Aorta (tissue), 5 donors: ENCODE results near the gene KLHL21. TPM values are rescaled to one million over a fixed set of nuclear protein-coding genes. Genes with fewer than 3 reads are reported as not detected.

Experiments
- ATAC-seq: fragments of 200-7000 bp; cut with Tn5 transposase; one replicate; pipeline ENCODE4 v1.9.1; 2022; ENCODE audit warnings: moderate library complexity; ENCODE audit not compliant: low FRiP score
- DNase-seq, 2 donors: peaks; one replicate each; pipeline ENCODE4 v3.0.0-alpha.2; 2020
- H3K27ac ChIP-seq, 2 donors: one replicate each; pipeline ENCODE4 v1.5.1; 2013; ENCODE audit warnings: low read length in 2 of 2, mild to moderate bottlenecking in 2 of 2, moderate library complexity in 2 of 2, control low read depth in 1 of 2, inconsistent platforms in 1 of 2, low read depth in 1 of 2
- H3K27me3 ChIP-seq, 2 donors: one replicate each; pipeline ENCODE4 v1.6.1; 2013; ENCODE audit warnings: control low read depth in 1 of 2, low read length in 1 of 2, mild to moderate bottlenecking in 1 of 2, moderate library complexity in 1 of 2; ENCODE audit not compliant: insufficient read depth in 2 of 2, control insufficient read depth in 1 of 2
- H3K36me3 ChIP-seq, 2 donors: one replicate each; pipeline ENCODE4 v1.6.1; 2013; ENCODE audit warnings: control low read depth in 1 of 2, low read length in 1 of 2, mild to moderate bottlenecking in 1 of 2; ENCODE audit not compliant: insufficient read depth in 2 of 2, control insufficient read depth in 1 of 2
- H3K4me1 ChIP-seq, 2 donors: one replicate each; pipeline ENCODE4 v1.6.1; 2013; ENCODE audit warnings: low read length in 2 of 2, control low read depth in 1 of 2, mild to moderate bottlenecking in 1 of 2, moderate library complexity in 1 of 2; ENCODE audit not compliant: insufficient read depth in 2 of 2, control insufficient read depth in 1 of 2
- H3K4me3 ChIP-seq, 2 donors: one replicate each; pipeline ENCODE4 v1.5.1; 2013; ENCODE audit warnings: low read length in 2 of 2, control low read depth in 1 of 2, mild to moderate bottlenecking in 1 of 2
- H3K9me3 ChIP-seq: one replicate; pipeline ENCODE4 v1.6.1; 2013; ENCODE audit warnings: mild to moderate bottlenecking, low read length; ENCODE audit not compliant: control insufficient read depth
- WGBS, 2 donors: extraction: QIAGEN DNeasy Blood & Tissue Kit; methylation state at CpG; one replicate each; pipeline ENCODE4 v1.1.7; 2013; 5-methylcytosine and 5-hydroxymethylcytosine counted together
- intact Hi-C, 2 donors: fragments of 100-400 bp; cut with DNase I; formaldehyde crosslinking; loops; one replicate each; pipeline versions ENCODE4 v1.14.2 to v1.15.0; 2022
- polyA plus RNA-seq, 2 donors: library from polyadenylated mRNA; stranded (reverse); fragments of 200-250 nt; gene quantifications; one replicate each; pipeline ENCODE4 v1.2.3, GENCODE V29; 2013
- total RNA-seq, 2 donors: library from RNA; stranded (reverse); fragmentation: NEBNext Ultra II Directional; extraction: Animal tissue kit (Norgen Biotek cat#: 25700); gene quantifications; one replicate each; pipeline ENCODE4 v1.2.1, GENCODE V29; 2021
- donor health status: healthy with polysubstance abuse.
- donor health status: Bipolar disorder and iron deficiency.
- donor health status: DM: no; HTN: no; CAD: no.
- donor health status: DM: no; HTN: no; CAD: no.
- donor health status: DM: yes; HTN: yes; CAD: no.

KLHL21 gene
- total and polyA plus RNA-seq, 4 donors: 10.8 to 38.3 (median 37.7) TPM

DNA sequence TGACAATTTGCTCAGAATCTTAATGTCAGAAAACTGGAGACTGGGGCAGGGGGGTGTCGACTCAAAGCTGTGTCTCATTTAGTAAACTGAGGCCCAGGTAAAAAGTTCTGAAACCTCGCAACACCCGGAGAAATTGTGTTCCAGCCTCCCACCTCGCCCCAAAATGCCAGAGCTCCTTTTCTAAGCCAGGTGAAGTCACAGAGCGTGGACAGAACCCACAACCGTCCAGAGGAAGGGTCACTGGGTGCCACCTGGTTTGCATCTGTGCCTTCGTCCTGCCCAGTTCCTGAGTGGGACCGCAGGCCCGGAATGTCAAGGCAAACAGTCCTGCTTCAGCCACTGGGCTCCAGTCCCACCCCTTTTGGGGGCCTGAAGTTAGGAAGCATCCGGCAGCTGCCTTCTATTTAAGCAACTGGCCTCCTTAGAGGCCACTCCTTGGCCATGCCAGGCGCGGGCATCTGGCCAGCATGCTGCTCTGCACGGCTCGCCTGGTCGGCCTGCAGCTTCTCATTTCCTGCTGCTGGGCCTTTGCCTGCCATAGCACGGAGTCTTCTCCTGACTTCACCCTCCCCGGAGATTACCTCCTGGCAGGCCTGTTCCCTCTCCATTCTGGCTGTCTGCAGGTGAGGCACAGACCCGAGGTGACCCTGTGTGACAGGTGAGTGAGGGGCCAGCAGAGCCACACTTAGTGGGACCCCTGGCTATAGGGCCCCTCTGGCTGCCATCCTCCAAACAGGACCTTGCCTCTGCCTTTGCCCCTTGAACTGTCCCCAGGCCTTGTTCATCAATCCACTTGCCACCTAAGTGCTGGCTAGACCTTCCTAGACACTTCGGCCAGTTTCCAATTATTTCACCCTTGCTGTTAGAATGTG is 47.5 kb downstream of the KLHL21 start, which contains the start of gene TAS1R1:
Gene TAS1R1 (plus strand): TSS at position 401 of the 872 bp plus-strand sequence. CDS start 67 bp downstream, at position 468.
- Histone ChIP-seq H3K27me3 (no peaks in the 10 kb centered on the region), H3K36me3 (peaks cover 0 to 1% of the 10 kb centered on the region in 2 donors), H3K4me1 (peaks cover 0 to 3% of the 10 kb centered on the region in 2 donors), H3K27ac (peak within 1 kb of the TSS in 1 of 2 donors; percentile 50), H3K9me3 (no peaks in the 10 kb centered on the region), H3K4me3 (peak within 1 kb of the TSS; percentile 82 to 85)
- peak; percentile 76 for ATAC-seq
- DNase-seq: peak; percentile 84 to 88
- intact Hi-C loops: loop anchor here (2.0 to 10.0 kb wide), 3 partner anchors 64 to 92 kb away; partner anchors contain the start of gene PLEKHG5 (in 1 of the 2)
- 21 to 25% methylated on average over 19 of the region's 19 CpGs for WGBS, 2 donors

DNA sequence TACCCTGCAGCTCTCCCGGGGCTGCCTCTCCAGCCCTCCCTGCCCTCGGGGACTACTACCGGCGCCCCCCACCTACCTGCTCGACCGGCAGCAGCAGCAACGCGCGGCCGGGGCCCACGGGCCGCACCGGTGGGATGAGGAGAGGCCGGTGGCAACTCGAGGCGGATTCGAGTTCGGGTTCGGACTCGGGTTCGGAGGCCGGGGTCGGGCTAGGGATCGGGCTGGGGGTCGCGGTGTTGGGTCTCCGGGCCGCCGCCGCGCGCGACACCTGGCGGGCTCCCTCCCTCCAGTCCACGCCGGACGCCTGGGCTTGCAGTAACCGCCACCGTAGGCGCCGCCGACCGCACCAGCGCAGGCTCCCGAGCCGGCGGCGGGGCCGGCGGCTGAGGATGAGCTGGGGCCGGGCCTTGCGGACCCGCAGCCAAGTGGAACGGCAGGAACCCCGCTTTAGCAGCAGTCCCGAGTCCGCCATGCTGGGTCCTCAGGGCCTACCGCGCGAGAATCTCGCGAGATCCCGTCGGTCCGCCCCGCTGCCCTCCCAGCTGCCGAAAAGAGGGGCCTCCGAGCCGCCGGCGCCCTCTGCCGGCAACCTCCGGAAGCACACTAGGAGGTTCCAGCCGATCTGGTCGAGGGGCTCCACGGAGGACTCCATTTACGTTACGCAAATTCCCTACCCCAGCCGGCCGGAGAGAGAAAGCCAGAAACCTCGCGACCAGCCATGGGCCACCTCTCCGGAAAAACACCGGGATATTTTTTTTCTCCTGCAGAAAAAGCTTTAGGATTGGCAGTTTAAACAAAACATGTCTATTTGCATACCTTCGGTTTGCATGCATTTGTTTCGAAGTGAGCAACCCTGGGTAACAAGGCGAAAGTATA is 48.4 kb downstream of the KLHL21 start, which contains the start of gene NOL9:
Gene NOL9 (minus strand): TSS at position 483 of the 876 bp plus-strand sequence. CDS start 11 bp downstream, at position 472.
- 1% methylated on average over 85 to 87 of the region's 87 CpGs for WGBS, 2 donors
- Histone ChIP-seq H3K27ac (peak within 1 kb of the TSS in 1 of 2 donors; percentile 50), H3K9me3 (no peaks in the 10 kb centered on the region), H3K36me3 (peaks cover 0 to 1% of the 10 kb centered on the region in 2 donors), H3K4me3 (peak within 1 kb of the TSS; percentile 82 to 85), H3K27me3 (no peaks in the 10 kb centered on the region), H3K4me1 (peaks cover 0 to 3% of the 10 kb centered on the region in 2 donors)
- intact Hi-C loops: loop anchor here (2.0 to 10.0 kb wide), 3 partner anchors 63 to 93 kb away; partner anchors contain the start of gene PLEKHG5 (in 1 of the 2)
- DNase-seq (peak; percentile 97 to 99), ATAC-seq (peak; percentile 99)

DNA sequence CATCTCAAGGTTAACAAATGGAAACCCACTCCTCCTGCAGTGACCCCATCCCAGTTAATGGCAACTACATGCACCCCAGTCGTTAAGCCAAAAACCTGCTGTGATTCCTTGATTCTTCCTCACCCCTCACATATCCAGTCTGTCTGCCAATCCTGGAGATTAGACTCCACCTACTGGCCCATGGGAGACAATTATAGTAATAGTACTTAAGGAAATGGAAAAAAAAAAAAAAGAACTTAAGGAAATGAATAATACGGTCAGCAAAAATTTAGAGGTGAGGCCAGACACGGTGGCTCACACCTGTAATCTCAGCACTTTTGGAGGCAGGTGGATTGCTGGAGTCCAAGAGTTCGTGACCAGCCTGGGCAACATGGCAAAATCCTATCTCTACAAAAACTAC is 55.4 kb downstream of the KLHL21 start:
- whole genome bisulfite sequencing, 2 donors: 61 to 68% methylated on average over 4 of the region's 4 CpGs
- H3K27ac ChIP-seq: no peak overlapping the region
- intact Hi-C loops: no loop called here

DNA sequence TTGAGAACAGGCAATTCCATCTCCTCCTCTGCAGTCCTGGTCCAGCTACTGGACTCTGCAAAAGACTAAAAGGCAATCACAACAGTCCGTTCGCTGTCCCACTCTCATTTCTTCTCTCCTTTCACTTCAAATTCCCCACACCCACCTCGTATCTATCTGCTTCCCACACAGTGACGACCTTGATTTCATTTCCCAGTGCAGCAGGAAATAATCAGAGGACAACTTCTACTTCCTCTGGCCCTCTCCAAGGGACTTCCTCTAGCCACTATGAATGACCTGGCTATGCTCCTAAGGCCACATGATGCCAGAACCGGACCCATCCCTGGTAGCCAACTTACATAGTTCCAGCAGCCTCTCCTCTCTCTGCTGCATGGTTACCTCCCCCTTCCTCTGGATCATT is 56.3 kb downstream of the KLHL21 start:
- WGBS, 2 donors: 77 to 84% methylated on average over 5 of the region's 5 CpGs
- Histone ChIP-seq H3K27ac (no peak overlapping the region), H3K36me3 (peaks cover 7 to 13% of the 10 kb centered on the region in 2 donors)

More for the DNA sequence above, 55.4 kb downstream of the KLHL21 start:
- Histone ChIP-seq H3K9me3 (no peaks in the 10 kb centered on the region), H3K4me1 (no peaks in the 10 kb centered on the region), H3K36me3 (peaks cover 7 to 13% of the 10 kb centered on the region in 2 donors), H3K27me3 (no peaks in the 10 kb centered on the region), H3K4me3 (no peak overlapping the region)
- DNase-seq (no peak), ATAC-seq (no peak)

DNA sequence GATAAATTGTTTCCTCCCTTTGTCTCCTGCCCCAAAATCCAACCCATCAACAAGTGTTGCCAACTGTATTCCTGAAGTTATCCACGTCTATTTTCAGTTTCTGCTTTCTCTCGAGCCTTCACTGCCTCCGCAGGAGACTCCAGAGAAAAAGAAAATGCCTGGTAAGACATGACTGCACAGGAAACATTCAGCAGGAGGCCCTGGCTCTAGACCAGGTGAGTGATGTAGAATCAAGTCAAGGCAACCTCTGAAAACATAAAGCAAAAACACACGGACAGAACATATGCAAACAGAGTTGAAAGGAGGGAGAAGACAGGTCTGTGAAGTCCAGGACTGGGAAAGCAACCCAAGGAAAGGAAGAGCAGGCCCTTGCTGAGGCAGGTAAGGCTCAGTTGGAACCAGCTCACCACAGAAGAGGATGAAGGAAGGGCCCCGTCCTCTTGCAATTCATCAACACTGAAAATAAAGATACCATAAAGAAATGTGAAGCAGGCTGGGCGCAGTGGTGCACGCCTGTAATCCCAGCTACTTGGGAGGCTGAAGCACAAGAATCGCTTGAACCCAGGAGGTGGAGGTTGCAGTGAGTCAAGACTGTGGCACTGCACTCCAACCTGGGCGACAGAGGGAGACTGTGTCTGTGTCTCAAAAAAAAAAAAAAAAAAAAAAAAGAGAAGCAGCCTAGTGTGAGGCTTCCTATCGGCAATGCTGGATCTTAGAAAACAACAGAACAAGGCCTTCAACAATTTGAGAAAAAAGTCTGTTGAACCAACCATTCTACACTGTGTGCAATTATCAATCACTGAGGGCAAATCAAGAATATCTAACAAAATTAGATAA is 57.2 kb downstream of the KLHL21 start:
- Histone ChIP-seq H3K27ac (no peak overlapping the region), H3K9me3 (no peaks in the 10 kb centered on the region), H3K4me1 (no peaks in the 10 kb centered on the region), H3K4me3 (no peak overlapping the region), H3K36me3 (peaks cover 7 to 13% of the 10 kb centered on the region in 2 donors), H3K27me3 (no peaks in the 10 kb centered on the region)
- DNase-seq: peak; percentile 11
- WGBS, 2 donors: 63 to 69% methylated on average over 10 of the region's 10 CpGs
- ATAC-seq: no peak
- intact Hi-C loops: no loop called here

More for the DNA sequence above, 56.3 kb downstream of the KLHL21 start:
- H3K4me3 ChIP-seq: no peak overlapping the region
- no peaks in the 10 kb centered on the region for H3K9me3 ChIP-seq
- no peaks in the 10 kb centered on the region for H3K4me1 ChIP-seq
- DNase-seq (peak; percentile 5 to 20), ATAC-seq (no peak)
- intact Hi-C loops: no loop called here
- H3K27me3 ChIP-seq: no peaks in the 10 kb centered on the region

DNA sequence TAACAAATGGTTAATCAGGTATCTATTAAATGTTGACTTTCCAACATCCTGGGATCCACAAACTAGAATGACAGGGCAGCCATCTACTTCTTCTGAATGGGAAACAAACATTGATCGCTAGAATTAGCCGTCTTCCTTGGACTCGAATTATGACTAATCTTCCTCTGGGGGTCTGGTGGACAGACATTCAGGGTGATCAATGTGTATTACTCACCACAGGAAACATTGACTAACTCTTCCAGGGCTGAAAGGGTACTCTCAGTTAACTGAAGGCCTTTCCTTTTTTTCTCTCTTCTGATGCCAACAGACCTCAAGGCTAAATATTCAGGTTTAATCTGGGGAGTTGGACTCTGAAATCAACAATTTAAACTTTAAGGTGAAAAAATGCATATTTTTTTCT is 57.8 kb downstream of the KLHL21 start:
- intact Hi-C loops: no loop called here
- H3K4me1 ChIP-seq: no peaks in the 10 kb centered on the region
- H3K27ac ChIP-seq: no peak overlapping the region
- H3K4me3 ChIP-seq: no peak overlapping the region
- H3K27me3 ChIP-seq: no peaks in the 10 kb centered on the region
- 90 to 92% methylated on average over 3 of the region's 3 CpGs for WGBS, 2 donors
- ATAC-seq (no peak), DNase-seq (no peak)
- H3K9me3 ChIP-seq: no peaks in the 10 kb centered on the region
- peaks cover 7 to 12% of the 10 kb centered on the region in 2 donors for H3K36me3 ChIP-seq
